ENCODE data around the gene INHBA. TPM values are rescaled to one million over a fixed set of nuclear protein-coding genes. Genes with fewer than 3 reads are reported as not detected.

The INHBA gene
- total RNA-seq, 1 experiment from 2014 or later, result 1.7 TPM

DNA sequence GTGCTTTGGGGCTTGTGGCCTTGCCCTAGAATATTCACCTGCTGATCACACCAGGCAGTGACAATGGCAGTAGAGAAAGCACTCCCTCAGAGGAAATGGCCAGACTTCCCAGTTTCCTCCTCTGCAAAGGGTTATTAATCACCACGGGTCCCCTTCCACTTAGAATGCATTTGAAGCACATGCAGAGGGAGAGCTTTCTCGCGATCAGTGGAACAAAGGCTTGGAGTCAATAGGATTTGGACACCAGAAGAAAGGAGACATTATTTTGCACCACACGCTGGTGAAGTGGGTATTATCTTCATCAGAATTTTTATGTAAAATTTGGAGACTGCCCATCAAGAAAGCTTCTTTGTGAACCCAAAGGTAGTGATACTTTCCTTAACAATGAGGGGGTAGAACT is 35.4 kb upstream of the INHBA start:
- H3K4me3 Mint-ChIP-seq, result no peak overlapping the region
- no peak overlapping the region for H2AFZ ChIP-seq (ENCODE audit: low read length)
- WGBS (ENCODE audit: extremely low coverage, insufficient read length, low lambda C conversion rate), result no CpG with 5 or more reads among the region's 4 CpGs

More for the DNA sequence above, 35.4 kb upstream of the INHBA start:
- H3T11ph ChIP-seq (ENCODE audit: low read length), result no peak overlapping the region
- no peak overlapping the region for H3K18ac ChIP-seq (ENCODE audit: insufficient read length, low read depth, low read length)
- Mint-ChIP-seq H3K9me3 (peaks cover 12 to 16% of the 10 kb centered on the region in 2 experiments), H3K36me3 (ENCODE audit: insufficient read depth in 1 of 3, low read depth in 3 of 3) (peaks cover 7 to 16% (median 7%) of the 10 kb centered on the region in 3 experiments; a peak in 6 of 7 replicates), H3K27me3 (ENCODE audit: low read depth) (no peaks in the 10 kb centered on the region), H3K27ac (no peak overlapping the region), H3K4me1 (peaks cover 13 to 17% of the 10 kb centered on the region in 2 experiments)
- peaks cover 8% of the 10 kb centered on the region for H3K9me3 ChIP-seq (ENCODE audit: control insufficient read depth, low read depth, low read length)
- 0 out of 2 replicates have a peak, but pooled peaks cover 3% of the 10 kb centered on the region for H3K4me1 ChIP-seq (ENCODE audit: insufficient read depth, low read length)
- no peak overlapping the region for H3K14ac ChIP-seq (ENCODE audit: insufficient read depth, low read length)
- H3K56ac ChIP-seq (ENCODE audit: insufficient read length, low read depth, low read length), result no peak overlapping the region
- H2AK5ac ChIP-seq (ENCODE audit: insufficient read length, low read length), result no peak overlapping the region
- H3K27ac ChIP-seq (ENCODE audit: insufficient read length, low read depth, low read length), result no peak overlapping the region
- no peak overlapping the region for H3K4me2 ChIP-seq (ENCODE audit: insufficient read depth, insufficient read length, low read length)
- H2BK20ac ChIP-seq (ENCODE audit: low read depth, low read length, poor library complexity, severe bottlenecking), result no peak overlapping the region
- H4K5ac ChIP-seq (ENCODE audit: insufficient read length, low read depth, low read length), result no peak overlapping the region
- no peak overlapping the region for H3K9ac ChIP-seq (ENCODE audit: extremely low read depth, insufficient read length, low read length)
- no peaks in the 10 kb centered on the region for H3K79me1 ChIP-seq (ENCODE audit: insufficient read depth, low read depth, low read length, poor library complexity, severe bottlenecking)
- H2BK5ac ChIP-seq (ENCODE audit: insufficient read length, low read length), result no peak overlapping the region
- no peak for DNase-seq
- no peak overlapping the region for H3K4ac ChIP-seq (ENCODE audit: low read depth, low read length)
- H2BK120ac ChIP-seq (ENCODE audit: low read depth, low read length, poor library complexity, severe bottlenecking), result no peak overlapping the region
- H3K27me3 ChIP-seq (ENCODE audit: insufficient read depth, low read length), result no peaks in the 10 kb centered on the region
- H3K23ac ChIP-seq (ENCODE audit: insufficient read length, low read depth, low read length), result no peak overlapping the region
- TF ChIP-seq, protein P1, sequence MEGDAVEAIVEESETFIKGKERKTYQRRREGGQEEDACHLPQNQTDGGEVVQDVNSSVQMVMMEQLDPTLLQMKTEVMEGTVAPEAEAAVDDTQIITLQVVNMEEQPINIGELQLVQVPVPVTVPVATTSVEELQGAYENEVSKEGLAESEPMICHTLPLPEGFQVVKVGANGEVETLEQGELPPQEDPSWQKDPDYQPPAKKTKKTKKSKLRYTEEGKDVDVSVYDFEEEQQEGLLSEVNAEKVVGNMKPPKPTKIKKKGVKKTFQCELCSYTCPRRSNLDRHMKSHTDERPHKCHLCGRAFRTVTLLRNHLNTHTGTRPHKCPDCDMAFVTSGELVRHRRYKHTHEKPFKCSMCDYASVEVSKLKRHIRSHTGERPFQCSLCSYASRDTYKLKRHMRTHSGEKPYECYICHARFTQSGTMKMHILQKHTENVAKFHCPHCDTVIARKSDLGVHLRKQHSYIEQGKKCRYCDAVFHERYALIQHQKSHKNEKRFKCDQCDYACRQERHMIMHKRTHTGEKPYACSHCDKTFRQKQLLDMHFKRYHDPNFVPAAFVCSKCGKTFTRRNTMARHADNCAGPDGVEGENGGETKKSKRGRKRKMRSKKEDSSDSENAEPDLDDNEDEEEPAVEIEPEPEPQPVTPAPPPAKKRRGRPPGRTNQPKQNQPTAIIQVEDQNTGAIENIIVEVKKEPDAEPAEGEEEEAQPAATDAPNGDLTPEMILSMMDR (conservative IDR thresholded peaks at IDR 0.05), result no peak
- no peak overlapping the region for H4K91ac ChIP-seq (ENCODE audit: insufficient read length, low read depth, low read length)
- no peaks in the 10 kb centered on the region for H3K79me2 ChIP-seq (ENCODE audit: insufficient read depth, low read length)
- no peaks in the 10 kb centered on the region for H4K20me1 ChIP-seq (ENCODE audit: control insufficient read depth, insufficient read depth, insufficient read length)
- no peaks in the 10 kb centered on the region for H3K23me2 ChIP-seq (ENCODE audit: insufficient read length, low read depth, low read length, poor library complexity, severe bottlenecking)
- H2BK15ac ChIP-seq (ENCODE audit: low read depth, low read length), result no peak overlapping the region
- H4K8ac ChIP-seq (replicated peaks; ENCODE audit: insufficient read length, low read depth, low read length), result no peak overlapping the region
- H2BK12ac ChIP-seq (ENCODE audit: insufficient read length, low read depth, low read length), result no peak overlapping the region
